ENCODE results near the gene ELOVL5. TPM values are rescaled to one million over a fixed set of nuclear protein-coding genes. Genes with fewer than 3 reads are reported as not detected.

ELOVL5 gene
- total and polyA plus RNA-seq, 2 donors (not counting 1 experiment from before 2014, with no cell fraction given): 128 to 144 TPM

GRCh38 chr6:53244958-53245357 lies 103.8 kb downstream of the ELOVL5 start:
- no peaks in the 10 kb centered on the region for H3K27me3 Mint-ChIP-seq
- intact Hi-C loops (cut with micrococcal nuclease): loop anchor here (1.0 to 5.0 kb wide), 7 partner anchors 14 to 217 kb away; partner anchors contain the start of gene ELOVL5
- H3K27ac Mint-ChIP-seq: peak overlapping the region; percentile 89

More at GRCh38 chr6:53244958-53245357, 103.8 kb downstream of the ELOVL5 start:
- Histone ChIP-seq H3K27me3 (replicated peaks in 1 of 4; ENCODE audit: control extremely low read depth in 1 of 4, control insufficient read depth in 3 of 4, insufficient read depth in 4 of 4, low read length in 3 of 4) (no peaks in the 10 kb centered on the region), H3K9me3 (ENCODE audit: control extremely low read depth in 1 of 3, control insufficient read depth in 2 of 3, insufficient read depth in 1 of 3, low read length in 2 of 3) (peaks cover 0 to 23% (median 7%) of the 10 kb centered on the region in 3 donors), H3K4me1 (ENCODE audit: control insufficient read depth in 2 of 2, insufficient read depth in 2 of 2, low read length in 2 of 2) (peaks cover 78 to 85% of the 10 kb centered on the region in 2 donors), H2AFZ (ENCODE audit: insufficient read depth, low read depth, low read length, poor library complexity, severe bottlenecking) (no peak overlapping the region), H3K79me2 (ENCODE audit: control insufficient read depth, insufficient read depth, low read length) (peaks cover 7% of the 10 kb centered on the region), H3K27ac (ENCODE audit: low read length in 2 of 2) (peak overlapping the region; percentile 87 to 94), H3K9ac (ENCODE audit: low read length) (peak overlapping the region; percentile 49), H3K4me3 (ENCODE audit: control extremely low read depth in 1 of 5, extremely low read depth in 1 of 5, insufficient read depth in 1 of 5, low read depth in 2 of 5, low read length in 4 of 5) (peak overlapping the region in 3 of 5 experiments; percentile 6 to 40 (median 14)), H4K20me1 (ENCODE audit: control insufficient read depth, insufficient read depth, low read length, poor library complexity, severe bottlenecking) (no peaks in the 10 kb centered on the region), H3K4me2 (replicated peaks; ENCODE audit: low read depth, low read length, poor library complexity, severe bottlenecking) (peak overlapping the region; percentile 72), H3K36me3 (replicated peaks in 1 of 2; ENCODE audit: control extremely low read depth in 1 of 2, control insufficient read depth in 1 of 2, extremely low read depth in 1 of 2, insufficient read depth in 2 of 2, low read length in 1 of 2) (no peaks in the 10 kb centered on the region)
- ATAC-seq (ENCODE audit: low read depth): peak; percentile 84
- DNase-seq: peak; percentile 92
- peak overlapping the region; percentile 62 for H3K4me3 Mint-ChIP-seq
- TF ChIP-seq EZH2 (IDR thresholded peaks at IDR 0.05; ENCODE audit: borderline replicate concordance, insufficient read depth, low read depth, low read length, poor library complexity, severe bottlenecking): no peak
- TF ChIP-seq, protein P1, sequence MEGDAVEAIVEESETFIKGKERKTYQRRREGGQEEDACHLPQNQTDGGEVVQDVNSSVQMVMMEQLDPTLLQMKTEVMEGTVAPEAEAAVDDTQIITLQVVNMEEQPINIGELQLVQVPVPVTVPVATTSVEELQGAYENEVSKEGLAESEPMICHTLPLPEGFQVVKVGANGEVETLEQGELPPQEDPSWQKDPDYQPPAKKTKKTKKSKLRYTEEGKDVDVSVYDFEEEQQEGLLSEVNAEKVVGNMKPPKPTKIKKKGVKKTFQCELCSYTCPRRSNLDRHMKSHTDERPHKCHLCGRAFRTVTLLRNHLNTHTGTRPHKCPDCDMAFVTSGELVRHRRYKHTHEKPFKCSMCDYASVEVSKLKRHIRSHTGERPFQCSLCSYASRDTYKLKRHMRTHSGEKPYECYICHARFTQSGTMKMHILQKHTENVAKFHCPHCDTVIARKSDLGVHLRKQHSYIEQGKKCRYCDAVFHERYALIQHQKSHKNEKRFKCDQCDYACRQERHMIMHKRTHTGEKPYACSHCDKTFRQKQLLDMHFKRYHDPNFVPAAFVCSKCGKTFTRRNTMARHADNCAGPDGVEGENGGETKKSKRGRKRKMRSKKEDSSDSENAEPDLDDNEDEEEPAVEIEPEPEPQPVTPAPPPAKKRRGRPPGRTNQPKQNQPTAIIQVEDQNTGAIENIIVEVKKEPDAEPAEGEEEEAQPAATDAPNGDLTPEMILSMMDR (IDR thresholded peaks at IDR 0.05): no peak
- H3K9me3 Mint-ChIP-seq (ENCODE audit: insufficient read depth): peaks cover 2% of the 10 kb centered on the region
- H3K4me1 Mint-ChIP-seq: peaks cover 87% of the 10 kb centered on the region
- CTCF ChIA-PET: interaction anchor here (0.9 to 6.2 kb wide), 14 partner anchors 10 to 300 kb away, joined by 3 to 31 read pairs (median 5); partner anchors contain the start of genes ELOVL5 and GCLC
- 3% methylated on average over 4 of the region's 5 CpGs for WGBS (ENCODE audit: insufficient coverage)
- POLR2A ChIA-PET: interaction anchor here (0.7 to 2.8 kb wide), 5 partner anchors 14 to 70 kb away, joined by 3 to 14 read pairs (median 8); no protein-coding TSS in a partner anchor
